HepG2 (cell line): ENCODE results near the gene DUSP8.

Source experiments
- CREM ChIP-seq, 2 experiments: sonication (generic) in 1 of 2; formaldehyde crosslinking in 1 of 2; IDR thresholded peaks; 2 replicates each; pipeline versions ENCODE4 v1.4.0 to v1.6.1; 2016 to 2020; ENCODE audit warnings: antibody characterized with exemption in 1 of 2, mild to moderate bottlenecking in 1 of 2, missing genetic modification reagents in 1 of 2
- DNMT3B ChIP-seq: conservative IDR thresholded peaks from 2 replicates; pipeline ENCODE4 v1.6.1; 2016; ENCODE audit warnings: missing biosample characterization, control low read depth
- EED ChIP-seq: sonication (generic); formaldehyde crosslinking; IDR thresholded peaks from 2 replicates; pipeline ENCODE4 v1.5.0; 2020; ENCODE audit warnings: mild to moderate bottlenecking, missing genetic modification reagents
- ERF ChIP-seq: IDR thresholded peaks from 2 replicates; pipeline ENCODE4 v1.6.1; 2018; ENCODE audit warnings: missing biosample characterization, missing genetic modification reagents
- TARDBP ChIP-seq: sonication (generic); formaldehyde crosslinking; IDR thresholded peaks from 2 replicates; pipeline ENCODE4 v1.8.0; 2022; ENCODE audit warnings: mild to moderate bottlenecking, missing genetic modification reagents
- TFAP4 ChIP-seq: sonication (generic); IDR thresholded peaks from 2 replicates; pipeline ENCODE4 v1.6.1; 2016; ENCODE audit warnings: low read depth, borderline replicate concordance
- U2AF2 ChIP-seq: fragments of 200-400 bp; formaldehyde crosslinking; IDR thresholded peaks from 2 replicates; pipeline ENCODE4 v1.6.1; 2017; ENCODE audit warnings: low read depth, mild to moderate bottlenecking, low read length
- YY1 ChIP-seq: IDR thresholded peaks from 2 replicates; pipeline ENCODE4 v1.6.1; 2011; ENCODE audit warnings: low read length, low read depth, moderate library complexity, mild to moderate bottlenecking; ENCODE audit not compliant: insufficient read depth, insufficient replicate concordance
- ZBTB49 ChIP-seq: sonication (generic); formaldehyde crosslinking; IDR thresholded peaks from 2 replicates; pipeline ENCODE4 v1.4.0; 2020; ENCODE audit warnings: missing genetic modification reagents, borderline replicate concordance
- ZFX ChIP-seq: sonication (generic); formaldehyde crosslinking; IDR thresholded peaks from 2 replicates; pipeline ENCODE4 v1.4.0; 2020; ENCODE audit warnings: mild to moderate bottlenecking, low read depth, missing genetic modification reagents, moderate library complexity
- ZKSCAN8 ChIP-seq: IDR thresholded peaks from 2 replicates; pipeline ENCODE4 v1.6.1; 2016; ENCODE audit warnings: borderline replicate concordance, missing genetic modification reagents, missing compliant biosample characterization
- ZNF639 ChIP-seq: conservative IDR thresholded peaks from 2 replicates; pipeline ENCODE4 v1.6.1; 2018; ENCODE audit warnings: missing genetic modification reagents
- ZNF720 ChIP-seq: sonication (generic); formaldehyde crosslinking; IDR thresholded peaks from 2 replicates; pipeline ENCODE4 v1.4.0; 2020; ENCODE audit warnings: missing genetic modification reagents
- ZNF766 ChIP-seq: sonication (generic); formaldehyde crosslinking; IDR thresholded peaks from 2 replicates; pipeline ENCODE4 v1.5.0; 2020; ENCODE audit warnings: missing genetic modification reagents, borderline replicate concordance

GRCh38 chr11:1563697-1564534, 8.2 kb downstream of the DUSP8 start:
- TF ChIP-seq EED (CRISPR knock-in tag): no peak
- TF ChIP-seq ZBTB49 (CRISPR knock-in tag): no peak
- TF ChIP-seq U2AF2: no peak
- TF ChIP-seq ZNF639: no peak
- no peak for TF ChIP-seq DNMT3B
- TF ChIP-seq ZNF720: no peak
- no peak for TF ChIP-seq YY1
- TF ChIP-seq ZFX: no peak
- no peak for TF ChIP-seq TFAP4
- TF ChIP-seq ERF: no peak
- no peak for TF ChIP-seq TARDBP
- no peak for TF ChIP-seq ZKSCAN8 (CRISPR knock-in tag)
- no peak for TF ChIP-seq CREM (IDR thresholded peaks at IDR 0.05)
- no peak for TF ChIP-seq CREM (CRISPR knock-in tag; IDR thresholded peaks at IDR 0.05)
- TF ChIP-seq ZNF766 (CRISPR knock-in tag): no peak
